ENCODE measurements around the gene CCM2.
A peak's percentile ranks its signal among the peaks of the same experiment; 100 is the strongest.
"Not testable (repeated sequence)": the region's sequence is repeated elsewhere in the genome, so short reads cannot be mapped to it uniquely, and the experiment has no call there.

CCM2 gene

DNA sequence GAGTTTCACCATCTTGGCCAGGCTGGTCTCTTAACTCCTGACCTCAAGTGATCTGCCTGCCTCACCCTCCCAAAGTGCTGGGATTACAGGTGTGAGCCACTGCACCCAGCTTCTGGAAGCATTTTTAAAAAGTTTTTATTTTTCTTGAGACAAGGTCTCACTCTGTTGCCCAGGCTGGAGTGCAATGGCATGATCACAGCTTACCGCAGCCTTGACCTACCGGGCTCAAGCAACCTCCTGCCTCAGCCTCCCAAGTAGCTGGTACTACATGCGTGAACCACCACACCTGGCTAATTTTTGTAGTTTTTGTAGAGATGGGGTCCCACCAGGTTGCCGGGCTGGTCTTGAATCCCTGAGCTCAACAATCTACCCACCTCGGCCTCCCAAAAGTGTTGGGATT, 34.7 kb downstream of the CCM2 start:
- DNase-seq, ATAC-seq: not testable (repeated sequence)

DNA sequence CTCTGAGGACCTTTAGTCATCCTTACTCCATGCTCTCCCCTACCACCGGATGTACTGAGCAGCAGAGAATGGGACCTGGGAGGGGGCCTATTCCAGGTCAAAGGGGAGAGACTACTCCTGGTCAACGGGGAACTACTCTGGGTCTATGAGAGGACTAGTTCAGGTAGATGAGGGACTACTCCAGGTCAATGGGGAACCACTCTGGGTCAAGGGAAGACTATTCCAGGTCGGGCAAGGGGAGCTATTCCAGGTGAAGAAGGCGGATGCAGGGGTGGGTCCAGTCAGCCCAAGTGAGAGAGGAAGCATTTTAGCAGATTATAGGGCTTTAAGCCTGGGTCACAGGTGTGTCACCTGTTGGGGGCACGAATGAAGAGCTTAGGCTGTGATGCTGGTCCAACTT, 35.4 kb downstream of the CCM2 start:
- no peak for ATAC-seq

DNA sequence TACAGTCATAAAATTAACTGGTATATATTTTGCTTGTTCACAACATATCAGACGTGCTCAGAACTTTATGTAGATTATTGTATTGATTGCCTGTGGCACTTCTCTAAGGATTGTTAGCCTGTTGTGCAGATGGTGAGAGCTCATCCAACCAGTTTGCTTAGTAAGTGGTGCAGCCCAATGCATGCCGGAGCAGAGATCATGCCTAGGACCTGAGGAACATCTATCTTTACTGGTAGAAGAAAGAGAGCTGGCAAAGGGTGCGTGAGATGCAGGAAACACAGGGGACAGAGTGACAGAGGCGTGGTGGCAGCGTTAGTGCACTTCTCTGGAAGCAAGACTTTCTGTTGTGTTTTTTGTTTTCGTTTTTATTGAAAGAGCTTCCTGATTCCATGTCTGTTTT, 35.9 kb downstream of the CCM2 start:
- ATAC-seq (no peak), DNase-seq (no peak)

More for the DNA sequence above, 35.4 kb downstream of the CCM2 start:
- no peak for DNase-seq

DNA sequence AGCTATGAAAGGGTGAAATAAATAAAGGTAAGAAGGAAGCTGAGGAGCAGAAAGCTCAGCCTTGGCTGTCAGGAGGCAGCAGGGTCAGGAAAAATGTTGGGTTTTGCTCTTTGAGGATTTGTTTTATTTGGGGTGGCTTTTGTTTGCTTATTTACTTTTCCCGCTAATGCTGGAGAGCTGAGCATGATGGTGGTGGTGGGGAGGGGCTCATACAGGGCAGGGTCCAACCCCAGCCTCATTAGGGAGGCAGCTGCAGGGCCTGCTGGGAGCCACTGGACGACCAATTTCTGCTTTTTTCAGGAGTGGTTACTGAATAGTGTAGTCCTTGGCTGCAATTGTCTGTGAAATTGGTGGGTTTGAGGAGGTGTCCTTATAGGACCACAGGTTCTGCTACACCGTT, 36.3 kb downstream of the CCM2 start:
- no peak for ATAC-seq
- no peak for DNase-seq

DNA sequence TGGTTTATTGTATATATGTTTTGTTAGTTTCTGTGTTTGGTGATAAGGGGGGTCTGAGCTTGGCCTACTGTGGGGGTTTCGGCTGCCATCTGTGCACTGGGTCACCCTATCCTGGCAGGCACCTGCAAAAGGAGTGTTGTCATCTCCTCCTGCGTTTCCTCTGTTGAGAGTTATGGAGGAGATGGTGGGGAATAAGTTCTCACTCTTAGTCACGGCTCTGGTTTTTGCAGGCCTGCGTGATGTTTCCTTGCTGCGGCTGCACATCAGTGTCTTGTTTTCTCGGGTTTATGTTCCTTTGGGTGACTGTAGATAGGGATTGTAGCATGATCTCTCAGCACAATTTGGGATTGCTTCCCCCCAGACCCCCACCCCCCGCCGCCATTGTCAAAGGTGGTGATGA, 36.8 kb downstream of the CCM2 start:
- no peak for DNase-seq
- ATAC-seq: peak; percentile 55

DNA sequence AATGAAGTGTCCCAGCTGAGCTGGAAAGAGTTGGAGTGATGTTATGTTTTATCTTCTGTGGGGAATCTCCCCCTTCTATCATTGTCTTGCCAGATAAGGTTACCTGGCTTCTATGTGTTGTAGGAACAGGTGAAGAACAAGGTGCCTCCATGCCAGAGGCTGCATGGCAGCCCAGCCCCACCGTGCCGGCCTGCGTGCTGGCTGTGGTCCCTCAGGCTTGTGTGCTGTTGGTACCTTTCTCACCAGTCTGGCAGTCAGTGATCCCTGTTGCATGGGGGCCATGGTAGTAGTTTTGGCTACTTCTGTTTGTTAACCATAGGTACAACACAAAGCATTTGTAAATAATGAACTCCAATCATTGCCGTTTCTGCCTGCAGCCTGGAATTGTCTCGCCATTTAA, 37.9 kb downstream of the CCM2 start:
- no peak for DNase-seq
- no peak for ATAC-seq

DNA sequence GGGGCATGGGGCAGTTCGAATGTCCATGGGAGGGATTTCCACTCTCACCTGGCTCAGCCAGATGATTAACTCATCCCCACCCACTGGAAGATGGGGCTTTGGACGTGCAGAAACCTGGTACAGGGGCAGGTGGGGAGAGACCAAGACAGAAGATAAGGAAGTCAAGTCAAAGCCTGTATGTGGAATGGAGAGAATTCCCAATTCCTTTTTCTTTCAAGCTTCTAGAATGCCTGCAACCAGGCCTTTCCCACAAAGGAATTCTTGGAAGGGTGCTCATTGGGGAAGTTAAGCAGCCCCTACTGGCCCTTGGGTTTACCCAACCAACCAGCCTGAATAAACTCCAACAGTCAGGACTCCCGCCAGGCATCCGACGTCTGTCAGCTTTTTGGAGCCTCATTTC, 39.1 kb downstream of the CCM2 start:
- DNase-seq: no peak
- no peak for ATAC-seq

DNA sequence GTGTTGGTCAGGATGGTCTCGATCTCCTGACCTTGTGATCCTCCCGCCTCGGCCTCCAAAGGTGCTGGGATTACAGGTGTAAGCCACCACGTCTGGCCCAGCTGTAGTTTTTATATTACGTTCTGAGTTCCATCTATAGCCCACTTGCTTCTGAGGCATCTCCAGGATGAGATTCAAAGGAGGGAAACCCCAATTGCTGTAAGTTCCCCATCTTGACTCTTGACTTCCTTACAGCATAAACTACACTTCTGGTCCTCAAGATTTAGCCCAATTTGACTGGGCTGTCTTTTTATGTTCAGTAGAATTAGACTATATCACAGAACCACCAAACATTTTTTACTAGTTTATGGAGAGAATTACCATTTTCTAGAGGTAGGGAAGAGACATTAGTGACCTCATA, 44.3 kb downstream of the CCM2 start:
- ATAC-seq (no peak), DNase-seq (no peak)

DNA sequence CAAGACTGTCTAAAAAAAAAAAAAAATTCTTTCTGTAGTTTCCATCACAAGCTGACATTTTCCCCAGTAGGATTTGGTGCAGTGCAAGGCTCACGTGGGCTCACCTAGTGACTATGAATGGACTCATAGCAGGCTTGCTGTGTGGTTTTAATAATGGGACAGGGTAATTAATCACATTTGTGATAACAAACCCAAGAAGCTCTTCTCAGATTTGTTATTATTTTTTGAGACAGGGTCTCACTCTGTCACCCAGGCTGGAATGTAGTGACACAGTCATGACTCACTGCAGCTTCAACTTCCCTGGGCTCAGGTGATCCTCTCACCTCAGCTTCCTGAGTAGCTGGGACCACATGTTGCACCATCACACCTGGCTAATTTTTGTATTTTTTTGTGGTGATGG, 48.7 kb downstream of the CCM2 start:
- DNase-seq (no peak), ATAC-seq (no peak)

DNA sequence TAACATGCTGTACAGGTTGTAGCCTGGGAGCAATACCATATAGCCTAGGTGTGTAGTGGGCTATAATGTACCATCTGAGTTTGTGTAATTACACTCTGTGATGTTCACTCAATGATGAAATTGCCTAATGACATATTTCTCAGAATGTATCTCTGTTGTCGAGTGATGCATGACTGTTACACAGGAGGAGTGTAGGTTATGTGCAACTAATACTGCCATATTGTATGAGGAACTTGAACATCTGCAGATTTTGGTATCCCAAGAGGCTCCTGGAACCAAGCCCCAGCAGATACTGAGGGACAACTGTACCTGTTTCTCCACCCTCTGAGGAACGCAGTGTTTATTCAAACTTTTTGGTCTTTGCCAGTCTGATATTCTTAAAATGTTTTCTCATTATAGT, 50.2 kb downstream of the CCM2 start:
- ATAC-seq (no peak), DNase-seq (no peak)

DNA sequence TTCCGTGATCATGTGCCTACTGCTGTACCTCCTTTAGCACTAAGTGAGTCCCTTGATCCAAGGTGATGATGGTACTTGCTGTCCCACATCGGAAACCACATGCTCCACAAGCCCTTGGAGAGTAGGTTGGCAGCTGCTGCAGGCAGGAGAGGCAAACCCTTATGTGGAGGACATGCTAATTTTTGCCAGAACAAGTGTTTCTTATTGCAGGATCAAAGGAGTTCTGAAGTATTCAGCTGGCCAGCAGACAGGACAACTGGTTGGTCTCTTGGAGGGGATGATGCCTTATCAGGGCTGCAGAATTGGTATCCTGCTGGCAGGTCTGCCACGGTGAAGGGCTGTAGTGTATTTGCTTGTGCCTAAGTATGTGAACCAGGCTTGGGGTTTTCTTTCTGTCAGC, 52.0 kb downstream of the CCM2 start:
- no peak for ATAC-seq
- no peak for DNase-seq

DNA sequence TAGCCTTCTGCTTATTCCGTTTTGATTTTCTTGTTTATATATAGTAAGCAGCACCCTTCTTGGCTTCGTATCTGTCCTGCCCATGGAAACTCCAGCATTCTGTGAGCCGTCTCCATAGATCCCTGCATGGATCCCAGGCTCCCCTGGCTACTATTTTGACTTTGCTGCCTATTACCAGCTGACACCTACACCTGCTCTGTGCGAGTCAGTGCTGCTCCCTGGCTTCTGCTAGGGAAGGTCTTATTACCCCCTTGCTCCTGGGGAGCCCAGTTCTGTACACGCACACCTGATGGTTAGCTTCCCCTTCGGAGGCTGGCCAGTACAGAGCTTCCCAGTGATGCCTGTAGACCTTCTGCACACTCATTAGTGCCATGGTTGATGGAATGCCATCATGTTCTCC, 53.4 kb downstream of the CCM2 start:
- ATAC-seq: no peak

DNA sequence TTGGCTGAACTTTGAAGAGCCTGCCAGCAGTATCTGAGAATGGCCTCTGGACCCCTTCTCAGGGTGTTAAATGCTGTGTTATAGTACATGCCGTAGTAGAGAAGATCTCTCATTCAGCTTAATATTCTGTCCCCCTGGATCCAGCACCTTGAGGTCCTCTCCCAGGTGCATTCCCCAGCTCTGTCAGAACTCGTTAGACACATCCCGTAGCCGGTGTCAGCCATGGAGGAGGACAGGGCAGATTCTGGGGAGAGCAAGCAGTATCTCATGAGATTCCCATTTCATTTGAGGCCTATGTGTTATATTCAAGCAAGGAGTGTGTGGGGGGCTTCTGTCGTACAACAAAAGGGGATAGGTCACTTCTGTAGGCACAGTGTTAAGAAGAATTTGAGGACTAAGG, 53.9 kb downstream of the CCM2 start:
- DNase-seq: no peak

More for the DNA sequence above, 53.4 kb downstream of the CCM2 start:
- DNase-seq: no peak

DNA sequence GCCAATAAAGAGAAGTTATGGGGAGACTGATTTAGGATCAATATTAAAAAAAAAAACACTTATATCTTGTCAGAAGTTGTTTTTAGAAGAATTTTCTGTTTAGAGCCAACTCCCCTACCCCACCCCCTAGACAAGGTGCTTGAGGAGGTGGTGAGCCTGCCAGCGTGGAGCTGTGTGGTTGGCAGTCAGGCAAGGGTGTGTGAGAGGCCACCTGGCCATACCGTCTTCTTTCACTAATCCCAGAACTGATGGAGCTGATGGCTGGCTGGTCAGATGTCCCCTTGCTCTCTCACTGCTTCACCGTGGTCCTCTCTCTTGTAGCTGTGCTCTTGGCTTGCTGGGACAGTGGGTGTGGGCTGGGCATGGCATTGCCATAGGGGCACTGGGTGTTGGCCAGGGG, 54.4 kb downstream of the CCM2 start:
- DNase-seq (no peak), ATAC-seq (no peak)

More for the DNA sequence above, 53.9 kb downstream of the CCM2 start:
- ATAC-seq: no peak

DNA sequence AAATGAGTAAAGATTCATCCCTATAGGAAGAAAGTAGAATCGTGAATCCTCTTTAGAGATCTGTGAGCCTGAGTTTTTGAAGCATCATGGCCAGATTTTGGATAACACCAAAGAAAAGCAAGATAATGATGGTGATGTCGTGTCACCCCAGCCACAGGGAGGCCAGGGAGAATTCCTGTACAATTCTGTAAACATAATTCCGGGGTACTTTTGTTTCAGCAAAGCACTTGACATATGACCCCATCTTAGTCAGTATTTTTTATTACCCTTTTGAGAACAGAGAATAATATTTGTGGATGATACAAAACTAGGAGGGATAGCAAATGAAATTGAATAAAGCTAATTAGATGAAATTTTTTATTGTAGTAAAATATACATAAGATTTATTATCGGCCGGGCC, 55.0 kb downstream of the CCM2 start:
- no peak for DNase-seq
- ATAC-seq: no peak

DNA sequence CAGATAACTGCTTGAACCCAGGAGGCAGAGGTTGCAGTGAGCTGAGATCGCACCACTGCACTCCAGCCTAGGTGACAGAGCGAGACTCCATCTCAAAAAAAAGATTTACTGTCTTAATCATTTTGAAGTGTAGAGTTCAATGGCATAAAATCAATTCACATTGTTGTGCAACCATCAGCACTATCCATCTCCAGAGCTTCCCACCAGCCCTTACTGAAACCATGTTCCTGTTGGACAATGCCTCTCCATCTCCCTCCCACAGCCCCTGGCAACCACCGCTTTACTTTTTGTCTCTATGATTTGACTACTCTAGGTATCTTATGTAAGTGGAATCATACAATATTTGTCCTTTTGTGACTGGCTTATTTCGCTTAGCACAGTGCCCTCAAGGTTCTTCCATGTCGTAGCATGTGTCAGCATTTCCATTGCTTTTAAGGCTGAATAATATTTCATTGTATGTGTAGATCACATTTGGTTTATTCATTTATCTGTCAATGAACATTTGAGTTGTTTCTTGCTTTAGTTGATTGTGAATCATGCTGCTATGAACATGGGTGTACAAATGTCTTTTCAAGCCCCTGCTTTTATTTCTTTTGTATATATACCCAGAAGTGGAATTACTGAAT, 55.7 kb downstream of the CCM2 start:
- ATAC-seq (peak; percentile 40), DNase-seq (no peak)

DNA sequence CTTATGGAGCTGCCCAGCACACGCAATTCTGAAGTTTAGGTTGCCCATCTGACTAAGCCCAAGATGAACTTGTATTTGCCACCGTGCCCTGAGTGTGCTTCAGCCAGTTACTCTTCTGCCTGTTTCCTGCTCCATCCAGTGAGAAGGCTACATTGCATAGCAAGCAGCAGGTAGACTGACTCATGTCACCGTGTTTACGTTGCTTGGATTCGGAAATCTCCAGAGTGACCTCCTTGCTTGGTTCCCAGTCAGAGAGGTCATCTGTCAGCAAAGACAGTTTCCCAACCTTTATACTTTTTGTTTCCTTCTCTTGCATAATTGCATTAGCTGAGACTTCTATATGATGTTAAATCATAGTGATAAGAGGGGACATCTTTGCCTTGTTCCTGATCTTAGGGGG, 57.9 kb downstream of the CCM2 start:
- DNase-seq (no peak), ATAC-seq (no peak)

DNA sequence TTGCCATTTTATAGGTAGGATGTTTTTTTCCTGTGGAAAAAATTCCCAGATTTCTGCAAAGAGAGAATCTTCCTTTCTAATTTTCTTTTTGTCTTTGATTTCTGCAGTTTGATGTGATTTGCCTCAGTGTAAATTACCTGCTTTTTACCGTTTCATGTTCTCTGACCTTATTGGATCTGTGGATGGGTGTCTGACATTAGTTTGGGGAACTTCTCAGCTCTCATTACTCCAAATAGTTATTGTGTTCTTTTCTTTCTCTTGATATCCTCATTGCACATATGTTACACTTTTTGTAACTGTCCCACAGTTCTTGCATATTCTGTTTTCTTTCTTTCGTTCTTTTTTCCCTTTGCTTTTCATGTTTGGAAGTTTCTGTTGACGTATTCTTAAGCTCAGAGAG, 60.3 kb downstream of the CCM2 start:
- DNase-seq (no peak), ATAC-seq (no peak)

DNA sequence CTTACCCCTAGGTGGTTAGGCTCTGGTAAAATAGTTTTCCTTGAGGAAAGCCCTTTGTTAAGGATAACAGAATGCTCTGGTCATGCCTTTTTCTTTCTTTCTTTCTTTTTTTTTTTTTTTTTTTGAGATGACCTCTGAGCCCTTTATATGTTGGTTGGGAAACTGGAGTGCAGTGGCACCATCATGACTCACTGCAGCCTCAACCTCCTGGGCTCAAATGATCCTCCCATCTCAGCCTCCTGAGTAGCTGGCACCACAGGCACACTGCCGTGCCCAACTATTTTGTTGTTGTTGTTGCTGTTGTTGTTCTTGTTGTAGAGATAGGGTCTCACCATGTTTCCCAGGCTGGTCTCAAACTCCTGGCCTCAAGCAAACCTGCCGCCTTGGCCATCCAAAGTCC, 61.4 kb downstream of the CCM2 start:
- ATAC-seq (no peak), DNase-seq (no peak)

DNA sequence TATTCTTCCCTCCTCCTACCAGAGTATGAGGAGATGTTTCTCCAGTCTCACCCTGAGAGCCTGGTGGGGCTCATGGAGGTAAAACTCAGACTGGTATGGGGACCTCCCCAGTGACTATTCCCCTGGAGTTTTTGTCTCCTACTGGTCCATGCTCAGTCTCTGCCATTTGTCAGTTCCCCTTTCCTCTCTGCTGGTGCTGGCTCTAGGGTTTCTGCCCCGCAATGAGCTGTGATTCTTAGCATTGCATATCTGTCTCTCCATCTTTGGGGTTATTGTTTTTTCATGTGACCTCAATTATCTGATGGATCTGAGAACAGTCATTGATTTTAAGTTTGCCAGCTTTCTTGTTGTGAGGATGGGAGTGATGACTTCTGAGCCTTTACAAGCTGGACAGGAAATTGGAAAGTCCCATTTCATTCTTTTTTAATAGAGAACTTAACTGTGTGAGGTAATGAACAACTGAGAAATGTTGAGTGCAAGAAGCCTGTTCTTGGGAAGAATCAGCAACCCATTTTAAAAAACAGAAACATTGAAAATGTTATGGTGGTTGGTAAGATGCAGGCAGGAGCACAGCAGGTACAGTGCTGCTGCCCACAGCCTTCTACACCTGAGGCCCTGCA, 61.9 kb downstream of the CCM2 start:
- no peak for ATAC-seq
- DNase-seq: no peak

DNA sequence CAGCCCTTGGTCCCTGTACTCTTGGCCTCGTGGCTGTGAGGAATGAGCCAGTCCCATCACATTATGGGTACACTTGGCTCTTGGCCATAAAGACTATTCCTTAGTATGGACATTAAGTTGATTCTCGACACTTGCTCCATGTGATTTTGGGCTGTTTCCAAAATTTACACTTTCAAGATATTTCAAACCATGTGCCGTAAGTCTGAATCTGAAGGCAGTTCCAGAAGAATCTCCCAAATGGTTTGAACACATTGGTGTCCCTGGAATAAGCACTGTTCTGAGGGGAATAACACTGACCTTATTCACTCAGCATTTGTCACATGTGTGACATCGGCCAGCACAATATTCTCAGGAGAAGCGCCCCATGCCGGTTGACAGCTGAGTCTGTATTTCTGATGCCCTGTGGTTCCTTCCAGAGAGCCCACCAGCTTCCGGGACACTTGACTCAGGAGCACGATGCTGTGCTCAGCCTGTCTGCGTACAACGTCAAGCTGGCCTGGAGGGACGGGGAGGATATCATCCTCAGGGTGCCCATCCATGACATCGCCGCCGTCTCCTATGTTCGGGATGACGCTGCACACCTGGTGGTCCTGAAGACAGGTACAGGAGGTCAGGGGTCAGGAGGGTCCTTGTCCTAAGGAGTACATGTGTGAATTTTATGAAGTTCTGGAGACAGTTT, 64.2 kb downstream of the CCM2 start:
- no peak for ATAC-seq
- DNase-seq: no peak

DNA sequence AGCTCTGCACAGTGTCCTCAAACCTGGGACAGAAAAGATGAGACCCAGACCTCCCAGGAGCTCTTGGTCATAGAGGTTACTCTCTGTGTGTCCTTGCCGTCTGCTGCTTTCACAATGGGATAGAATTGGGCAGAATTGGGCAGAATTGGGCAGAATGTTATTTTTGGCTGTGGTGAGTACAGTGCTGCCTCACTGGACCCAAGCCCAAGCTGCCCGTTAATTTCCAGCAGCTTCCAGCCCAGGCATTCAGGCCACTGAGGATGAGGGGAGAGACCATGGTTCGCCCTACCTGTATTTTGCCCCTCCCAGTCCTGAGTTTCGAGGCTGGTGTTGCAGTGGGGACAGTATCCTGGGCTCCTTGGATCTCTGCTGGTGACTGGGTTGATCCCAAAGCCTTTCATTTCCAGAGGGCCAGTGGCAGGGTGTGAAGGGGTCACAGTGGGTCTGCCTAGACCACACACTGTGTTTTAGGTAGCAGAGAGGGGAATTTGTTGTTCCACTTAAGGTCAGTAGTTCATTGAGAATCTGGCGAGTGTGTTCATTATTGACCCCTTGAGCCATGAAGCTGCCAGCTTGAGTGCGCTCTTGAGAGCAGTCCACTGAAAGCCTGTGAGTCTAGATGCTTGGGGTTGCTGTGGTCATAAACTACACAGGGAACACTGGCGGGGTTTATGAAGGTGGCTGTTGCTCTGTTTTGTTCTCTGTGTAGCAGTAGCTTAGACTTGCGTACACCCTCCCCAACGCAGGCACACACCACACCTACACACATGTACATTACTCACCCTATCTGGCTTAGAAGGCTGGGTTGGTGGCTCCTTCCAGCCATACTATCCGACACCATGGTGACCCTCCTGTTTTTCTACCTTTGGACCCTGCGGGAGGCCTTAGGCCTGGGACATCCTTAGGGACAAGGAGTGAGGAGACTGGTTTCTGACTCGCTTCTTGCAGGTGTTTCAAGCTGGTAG, 65.3 kb downstream of the CCM2 start:
- ATAC-seq: no peak
- no peak for DNase-seq

DNA sequence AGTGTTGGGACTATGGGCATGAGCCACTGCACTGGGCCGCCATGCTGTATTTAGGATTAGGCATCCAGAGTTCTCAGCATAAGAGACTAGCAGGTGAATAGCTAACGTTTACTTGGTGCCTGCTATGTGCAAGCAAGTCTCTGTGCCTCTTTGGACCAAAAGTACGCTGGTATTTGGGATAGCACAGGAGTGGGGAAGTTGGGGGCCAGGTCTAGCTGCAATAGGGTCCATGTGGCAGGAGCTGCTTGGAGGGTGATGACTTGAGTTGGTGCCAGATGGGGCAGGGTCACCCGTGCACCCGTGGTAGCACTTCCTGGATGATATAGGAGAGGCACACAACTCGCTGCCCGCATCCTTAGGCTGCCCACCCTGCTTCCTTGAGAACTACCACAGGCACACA, 66.4 kb downstream of the CCM2 start:
- no peak for DNase-seq

More for the DNA sequence above, 66.4 kb downstream of the CCM2 start:
- no peak for ATAC-seq

All from stimulated activated naive CD8-positive, alpha-beta T cell treated with anti-CD3 and anti-CD28 coated beads, Interleukin-15, Interleukin-2, amounts not matched to agents 100 U/mL and 50 U/mL, for 24 hours (primary cell).